ENCODE results near the gene FHAD1.

GRCh38 chr1:15256584-15256983 lies 9.6 kb downstream of the FHAD1 start:
- TF ChIP-seq ZNF839 (CRISPR knock-in tag; IDR thresholded peaks at IDR 0.05; ENCODE audit: borderline replicate concordance) = no peak
- no peak for TF ChIP-seq DMAP1 (CRISPR knock-in tag; IDR thresholded peaks at IDR 0.05)
- TF ChIP-seq, protein P1, sequence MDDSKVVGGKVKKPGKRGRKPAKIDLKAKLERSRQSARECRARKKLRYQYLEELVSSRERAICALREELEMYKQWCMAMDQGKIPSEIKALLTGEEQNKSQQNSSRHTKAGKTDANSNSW (CRISPR knock-in tag; IDR thresholded peaks at IDR 0.05; ENCODE audit: borderline replicate concordance) = no peak

Measured in HepG2 (cell line).